Activated naive CD8-positive, alpha-beta T cell treated with anti-CD3 and anti-CD28 coated beads for 36 hours (primary cell): Measurements from ENCODE around the gene SPP2. TPM values are rescaled to one million over a fixed set of nuclear protein-coding genes. Genes with fewer than 3 reads are reported as not detected.

ENCODE experiments used
- total RNA-seq, 2 experiments: library from RNA; stranded (reverse); gene quantifications; one replicate each; pipeline ENCODE4 v1.2.3, GENCODE V29; 2021

SPP2 gene
- total RNA-seq, 2 experiments from 2014 or later, result not detected

Other genes with a start within 250 kb of the SPP2 start
- gene HJURP, start 196.2 kb upstream of the SPP2 start, total RNA-seq, result 10 to 100 TPM; 68.4 to 78.1 TPM
- not detected for gene TRPM8, start 133.3 kb upstream of the SPP2 start, total RNA-seq